GM19324 (cell line): ENCODE measurements around the gene SLC28A1.
"Not testable (repeated sequence)": the region's sequence is repeated elsewhere in the genome, so short reads cannot be mapped to it uniquely, and the experiment has no call there.

Experiments
- ATAC-seq: cut with Tn5 transposase; IDR thresholded peaks from one replicate; pipeline ENCODE4 v1.9.1; 2021; ENCODE audit warnings: mild to moderate bottlenecking, moderate library complexity; ENCODE audit not compliant: unreplicated experiment, low FRiP score

SLC28A1 gene

GRCh38 chr15:84908564-84908963 lies 24.1 kb downstream of the SLC28A1 start:
- ATAC-seq: no peak

- ATAC-seq: no peak
Measured at GRCh38 chr15:84909029-84909428, 24.6 kb downstream of the SLC28A1 start.

DNA sequence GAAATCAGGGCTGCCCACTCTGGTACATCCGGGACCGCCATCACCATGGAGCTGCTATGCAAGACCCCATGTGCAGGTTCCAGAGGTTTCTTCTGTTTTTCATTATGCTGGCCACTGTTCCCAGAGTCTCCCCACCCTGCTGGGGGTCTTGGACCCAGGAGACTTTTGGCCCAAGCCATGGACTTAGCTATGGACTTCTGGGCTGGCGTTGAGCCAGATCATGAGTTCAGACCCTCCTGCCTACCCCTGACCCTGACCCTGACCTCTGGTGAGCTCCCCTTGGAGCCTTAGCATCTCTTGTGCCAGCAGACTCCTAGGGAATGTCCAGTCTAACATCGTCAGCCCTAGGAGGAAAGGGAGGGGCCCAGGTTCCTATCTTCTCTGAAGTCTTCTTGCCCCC lies 25.3 kb downstream of the SLC28A1 start:
- ATAC-seq: no peak

DNA sequence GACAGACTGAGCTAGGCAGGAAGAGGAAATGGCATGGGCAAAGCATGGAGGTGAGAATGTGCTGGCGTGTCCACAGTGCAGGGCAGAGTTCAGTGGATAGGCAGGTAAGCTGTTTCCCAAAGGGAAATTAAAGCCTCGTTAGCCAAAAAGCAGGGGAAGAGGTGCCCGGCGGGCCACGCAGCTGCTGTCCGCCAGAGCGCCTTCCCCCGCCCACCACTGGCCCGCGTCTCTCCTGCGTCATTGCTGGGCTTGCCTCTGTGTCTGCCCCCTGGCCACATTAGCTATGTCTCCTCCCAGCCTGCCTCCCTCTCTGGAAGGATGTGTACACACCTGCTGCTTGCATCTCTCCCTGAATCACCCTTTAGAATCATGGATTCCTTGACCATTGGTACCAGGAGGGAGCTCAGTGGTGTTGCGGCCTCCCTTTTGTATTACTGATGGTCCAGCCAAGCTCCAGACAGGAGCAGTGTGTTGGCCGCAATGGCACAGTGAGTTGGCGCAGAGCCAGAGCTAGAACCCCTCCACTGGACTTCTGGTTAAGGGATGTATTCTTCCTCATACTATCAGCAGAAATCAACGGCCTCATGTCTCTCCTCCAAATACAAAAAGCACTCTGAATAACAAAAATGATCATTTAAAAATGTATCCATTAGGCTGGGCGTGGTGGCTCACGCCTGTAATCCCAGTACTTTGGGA lies 26.6 kb downstream of the SLC28A1 start:
- ATAC-seq: no peak

DNA sequence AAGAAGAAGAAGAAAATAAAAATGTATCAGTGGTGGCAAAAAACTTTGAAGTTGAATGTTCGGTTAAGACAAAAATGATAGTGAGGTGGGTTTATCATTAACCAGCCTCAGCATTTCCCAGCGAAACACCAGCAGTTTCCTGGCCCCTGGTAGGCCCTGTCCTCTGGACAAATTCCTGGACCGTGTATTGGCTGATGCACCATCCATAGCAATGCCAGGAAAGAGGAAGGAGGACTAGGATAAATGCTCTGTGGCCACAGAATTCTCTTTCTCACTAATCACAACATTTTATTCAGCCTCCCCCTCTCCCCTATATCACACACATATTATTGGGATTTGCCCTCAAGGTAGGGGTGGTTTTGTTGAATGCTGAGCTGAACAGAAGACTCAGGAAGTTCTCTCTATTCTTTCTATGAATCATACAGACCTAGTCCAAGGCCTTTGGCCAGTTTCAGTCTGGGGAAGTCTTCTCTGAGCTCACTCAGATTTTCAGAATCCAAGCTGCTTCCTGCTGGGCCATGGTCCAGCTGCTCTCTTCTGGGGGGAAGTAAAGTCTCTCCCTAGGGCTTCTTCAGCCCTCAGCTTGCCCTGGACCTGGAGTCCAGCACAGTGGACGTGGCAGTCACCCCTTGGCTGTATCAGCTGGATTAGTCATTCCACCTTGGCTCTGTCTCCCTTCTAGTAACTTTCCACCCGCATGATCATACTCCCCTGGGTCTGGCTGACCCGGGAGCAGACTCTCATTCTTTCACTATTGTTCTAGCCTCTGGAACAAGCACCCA lies 27.6 kb downstream of the SLC28A1 start:
- ATAC-seq: no peak

GRCh38 chr15:84913360-84913723 lies 28.9 kb downstream of the SLC28A1 start:
- ATAC-seq: no peak

DNA sequence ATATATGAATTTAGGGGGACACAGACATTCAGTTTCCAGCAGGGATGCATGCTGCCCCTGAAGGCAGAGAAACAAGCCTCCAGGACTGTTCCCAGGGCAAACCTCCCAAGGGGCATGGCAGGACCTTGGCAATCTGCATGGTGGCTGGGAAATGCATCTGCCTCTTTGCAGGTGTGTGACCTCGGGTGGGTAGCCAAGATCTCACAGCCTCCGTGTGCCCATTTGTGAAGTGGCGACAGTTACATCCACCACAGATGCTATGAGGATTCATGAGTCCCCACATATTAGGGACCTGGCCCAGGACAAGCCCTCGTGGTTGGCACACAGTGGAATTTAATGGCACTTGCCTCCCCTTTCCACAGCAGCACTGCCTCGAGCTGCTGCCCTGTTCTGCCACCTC lies 29.9 kb downstream of the SLC28A1 start:
- ATAC-seq: no peak

DNA sequence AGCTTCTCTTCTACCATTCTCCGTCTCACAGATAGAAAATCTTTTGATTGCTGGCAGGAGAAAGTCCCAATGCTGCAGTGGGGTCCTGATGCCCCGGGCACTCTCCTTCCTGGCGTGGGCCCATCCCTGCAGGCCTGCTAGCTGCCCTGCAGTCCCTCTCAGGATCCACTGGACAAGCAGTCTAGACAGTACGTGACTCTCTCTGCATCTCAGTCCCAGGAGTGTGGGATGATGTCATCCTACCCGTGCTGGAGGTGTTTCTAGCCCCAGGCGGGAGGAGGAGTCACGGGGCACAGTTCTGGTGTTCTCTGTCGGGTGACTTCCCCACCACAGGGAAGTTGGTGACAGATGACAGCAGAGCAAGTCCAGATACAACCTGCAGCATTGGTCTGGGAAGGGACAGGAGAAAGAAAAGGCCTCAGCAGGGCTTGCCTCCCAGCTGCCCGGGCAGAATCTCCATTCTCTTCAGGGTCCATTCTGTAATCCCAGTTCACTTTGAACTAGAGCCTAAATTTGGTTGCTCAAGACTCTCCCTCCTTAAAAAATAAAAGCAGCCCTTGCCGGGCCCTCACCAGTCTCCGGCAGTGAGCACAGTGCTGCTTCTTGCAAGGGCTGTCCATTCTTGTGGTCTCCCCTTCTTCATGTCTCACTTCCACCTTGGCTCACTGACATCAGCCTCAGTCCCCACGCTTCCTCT lies 30.6 kb downstream of the SLC28A1 start:
- peak; percentile 81 for ATAC-seq

GRCh38 chr15:84915606-84915958 lies 31.1 kb downstream of the SLC28A1 start:
- no peak for ATAC-seq

DNA sequence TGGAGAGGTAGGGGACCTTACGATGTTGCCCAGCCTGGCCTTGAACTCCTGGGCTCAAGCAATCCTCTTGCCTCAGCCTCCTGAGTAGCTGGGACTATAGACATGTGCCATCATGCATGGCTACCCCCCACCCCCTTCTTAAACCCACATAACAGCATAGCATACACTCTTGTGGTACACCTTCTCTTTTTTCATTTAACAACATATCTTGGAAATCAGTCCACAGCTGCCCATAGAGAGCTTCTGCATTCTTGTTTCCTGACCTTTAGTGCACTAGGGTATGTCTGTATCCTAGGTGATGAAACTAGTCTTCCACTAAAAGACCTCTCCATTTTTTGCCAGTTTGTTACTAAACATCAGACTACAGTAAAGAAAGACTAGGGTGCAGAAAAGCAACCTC lies 33.0 kb downstream of the SLC28A1 start:
- ATAC-seq: no peak

DNA sequence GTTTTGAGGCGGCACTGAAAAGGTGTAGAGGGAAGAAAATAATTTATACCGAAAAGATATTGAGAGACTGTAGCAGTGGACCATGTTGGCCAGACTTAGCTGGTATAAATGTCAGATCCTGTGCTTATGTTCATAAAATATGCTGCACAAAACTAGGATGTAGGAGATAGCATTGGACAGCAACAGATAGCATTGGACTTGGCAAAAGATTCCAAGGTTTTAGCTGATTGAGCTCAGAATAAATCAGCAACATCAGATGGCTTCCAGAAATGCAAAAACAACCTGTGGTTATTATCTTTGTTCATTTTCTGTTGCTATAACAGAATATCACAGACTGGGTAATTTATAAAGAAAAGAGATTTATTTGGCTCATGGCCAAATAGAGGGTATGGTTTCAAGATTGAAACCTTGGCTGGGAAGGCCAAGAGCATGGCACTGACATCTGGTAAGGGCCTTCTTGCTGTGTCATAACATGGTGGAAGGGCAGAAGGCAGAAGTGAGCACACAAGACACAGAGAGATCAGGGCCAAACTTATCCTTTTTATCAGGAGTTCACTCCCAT lies 34.7 kb downstream of the SLC28A1 start:
- no peak for ATAC-seq

DNA sequence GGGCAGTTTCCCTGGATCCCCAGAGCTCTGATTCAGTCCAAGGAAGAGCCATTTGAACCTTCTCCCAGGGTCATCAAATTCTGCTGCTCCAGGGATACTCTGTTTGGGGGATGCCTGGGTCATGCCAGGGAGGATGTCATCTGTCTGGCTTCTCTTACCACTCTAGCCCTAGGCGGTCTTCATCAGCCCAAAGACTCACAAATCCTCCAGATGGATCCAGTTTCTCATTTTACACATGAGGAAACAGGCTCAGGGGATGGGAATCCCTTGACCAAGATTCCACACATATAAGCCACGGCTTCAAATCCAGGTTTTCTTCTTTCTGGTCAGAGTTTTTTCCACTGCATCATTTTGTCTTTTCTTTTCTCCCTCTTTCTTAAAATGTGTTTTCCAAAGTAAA lies 36.7 kb downstream of the SLC28A1 start:
- no peak for ATAC-seq

DNA sequence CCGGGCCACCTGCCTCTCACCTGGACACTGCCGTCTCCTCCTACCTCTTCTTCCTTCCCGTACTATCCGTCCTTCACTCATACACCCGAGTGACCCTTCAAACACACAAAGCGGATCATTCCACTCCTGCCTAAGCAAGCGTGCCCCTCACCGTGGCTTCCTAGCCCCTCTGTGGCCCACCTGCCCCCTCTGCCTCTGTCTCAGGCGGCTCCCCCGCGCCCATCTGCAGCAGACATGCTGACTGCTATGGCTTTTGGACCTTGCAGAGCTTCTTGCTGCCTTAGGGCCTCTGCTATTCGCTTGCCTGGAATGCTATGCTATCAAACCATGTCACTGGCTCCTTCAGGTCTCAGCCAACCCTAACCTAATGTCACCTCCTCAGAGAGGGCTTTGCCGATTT lies 38.1 kb downstream of the SLC28A1 start:
- ATAC-seq: no peak

DNA sequence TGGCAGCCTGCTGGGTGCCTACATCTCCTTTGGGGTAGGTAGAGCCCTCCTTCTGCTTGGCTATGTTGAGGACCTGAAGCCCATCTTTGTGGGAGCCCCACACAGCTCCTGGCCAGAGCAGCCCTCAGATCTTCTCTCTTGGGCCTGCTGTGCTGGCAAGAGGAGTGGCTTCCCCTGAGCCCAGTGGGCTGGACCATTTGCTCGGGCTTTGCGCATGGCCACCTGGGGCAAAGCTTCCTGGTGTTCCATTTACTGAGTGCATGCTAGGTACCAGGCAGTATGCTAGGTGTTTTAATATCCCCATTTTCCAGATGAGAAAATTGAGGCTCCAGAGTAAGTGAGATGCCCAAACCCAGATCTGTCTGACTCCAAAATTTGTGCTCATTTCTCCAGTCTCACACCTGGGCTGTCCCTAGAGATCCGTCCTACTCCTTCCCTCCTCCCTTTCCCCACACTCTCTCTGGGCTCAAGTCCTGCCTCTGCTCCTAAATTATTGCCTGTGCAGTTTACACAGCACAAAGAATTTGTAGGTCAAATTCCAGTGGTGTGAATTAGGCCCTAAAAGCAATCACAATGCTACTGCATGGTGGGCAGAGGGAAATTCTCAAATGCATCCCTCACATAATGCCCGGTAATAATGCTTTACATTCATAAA lies 39.7 kb downstream of the SLC28A1 start:
- ATAC-seq: no peak

- not testable (repeated sequence) for ATAC-seq
Measured at GRCh38 chr15:84924821-84925569, 40.5 kb downstream of the SLC28A1 start.

- ATAC-seq: no peak
Measured at GRCh38 chr15:84925906-84926305, 41.4 kb downstream of the SLC28A1 start.

- ATAC-seq: no peak
Measured at GRCh38 chr15:84926491-84927230, 42.2 kb downstream of the SLC28A1 start.

DNA sequence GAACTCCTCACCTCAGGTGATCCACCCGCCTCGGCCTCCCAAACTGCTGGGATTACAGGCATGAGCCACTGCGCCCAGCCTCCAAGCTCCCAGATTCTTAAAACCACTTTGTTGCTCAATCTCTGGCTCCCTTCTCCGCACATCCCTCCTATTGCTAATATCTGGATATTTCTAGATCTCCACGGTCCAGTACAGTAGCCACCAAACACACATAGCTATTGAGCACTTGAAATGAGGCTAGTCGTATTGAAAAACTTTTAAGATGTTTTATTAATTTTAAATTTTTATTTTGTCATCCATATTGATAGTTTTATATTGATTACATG lies 44.3 kb downstream of the SLC28A1 start:
- no peak for ATAC-seq

- no peak for ATAC-seq
Measured at GRCh38 chr15:84929795-84930603, 45.5 kb downstream of the SLC28A1 start.
